Nephron (organoid): ENCODE results near the gene DTD1.

ENCODE experiments used
- H3K27ac Mint-ChIP-seq, 3 experiments: 2 replicates each; pipeline ENCODE4 v1.8.0; 2020; ENCODE audit warnings: mixed read lengths in 3 of 3, mild to moderate bottlenecking in 2 of 3, moderate library complexity in 1 of 3
- H3K27me3 Mint-ChIP-seq: 2 replicates; pipeline ENCODE4 v1.8.0; 2021; ENCODE audit warnings: low read depth, mild to moderate bottlenecking, moderate library complexity, mixed read lengths
- H3K36me3 Mint-ChIP-seq: 2 replicates; pipeline ENCODE4 v1.8.0; 2020; ENCODE audit warnings: low read depth, mixed read lengths
- H3K4me1 Mint-ChIP-seq: 2 replicates; pipeline ENCODE4 v1.8.0; 2020; ENCODE audit warnings: mixed read lengths
- H3K4me3 Mint-ChIP-seq, 3 experiments: 2 replicates each; pipeline ENCODE4 v1.8.0; 2020; ENCODE audit warnings: mild to moderate bottlenecking in 3 of 3, mixed read lengths in 3 of 3, moderate library complexity in 2 of 3
- H3K9me3 Mint-ChIP-seq: 2 replicates; pipeline ENCODE4 v1.8.0; 2020; ENCODE audit warnings: mixed read lengths
- CTCF ChIP-seq, 3 experiments: fragments of 200-600 bp; sonication (generic); IDR thresholded peaks; one replicate each; pipeline ENCODE4 v1.5.0; 2021; ENCODE audit warnings: antibody characterized with exemption in 3 of 3; ENCODE audit not compliant: unreplicated experiment in 3 of 3

DTD1 gene

GRCh38 chr20:18702736-18703135 lies 114.9 kb downstream of the DTD1 start:
- no peaks in the 10 kb centered on the region for H3K9me3 Mint-ChIP-seq
- no peaks in the 10 kb centered on the region for H3K27me3 Mint-ChIP-seq
- no peak overlapping the region for H3K4me3 Mint-ChIP-seq
- TF ChIP-seq CTCF (IDR thresholded peaks at IDR 0.05; ENCODE audit: unreplicated experiment in 3 of 3): no peak
- H3K36me3 Mint-ChIP-seq: no peaks in the 10 kb centered on the region
- peaks cover 27% of the 10 kb centered on the region for H3K4me1 Mint-ChIP-seq
- H3K27ac Mint-ChIP-seq: peak overlapping the region in 2 of 3 experiments; percentile 12 to 60

GRCh38 chr20:18705490-18705889 lies 117.6 kb downstream of the DTD1 start:
- no peak overlapping the region for H3K4me3 Mint-ChIP-seq
- no peak for TF ChIP-seq CTCF (IDR thresholded peaks at IDR 0.05; ENCODE audit: unreplicated experiment in 3 of 3)
- no peaks in the 10 kb centered on the region for H3K36me3 Mint-ChIP-seq
- H3K27me3 Mint-ChIP-seq: no peaks in the 10 kb centered on the region
- H3K27ac Mint-ChIP-seq: no peak overlapping the region
- peaks cover 27% of the 10 kb centered on the region for H3K4me1 Mint-ChIP-seq
- no peaks in the 10 kb centered on the region for H3K9me3 Mint-ChIP-seq

GRCh38 chr20:18705910-18706309 lies 118.1 kb downstream of the DTD1 start:
- Mint-ChIP-seq H3K27ac (no peak overlapping the region), H3K4me1 (peaks cover 27% of the 10 kb centered on the region), H3K4me3 (no peak overlapping the region), H3K36me3 (no peaks in the 10 kb centered on the region), H3K27me3 (no peaks in the 10 kb centered on the region), H3K9me3 (no peaks in the 10 kb centered on the region)
- no peak for TF ChIP-seq CTCF (IDR thresholded peaks at IDR 0.05; ENCODE audit: unreplicated experiment in 3 of 3)

- TF ChIP-seq CTCF (IDR thresholded peaks at IDR 0.05; ENCODE audit: unreplicated experiment in 3 of 3): no peak
- H3K36me3 Mint-ChIP-seq: no peaks in the 10 kb centered on the region
- H3K4me1 Mint-ChIP-seq: peaks cover 5% of the 10 kb centered on the region
- peak overlapping the region in 1 of 3 experiments; percentile 51 for H3K27ac Mint-ChIP-seq
- no peak overlapping the region for H3K4me3 Mint-ChIP-seq
- H3K9me3 Mint-ChIP-seq: no peaks in the 10 kb centered on the region
- no peaks in the 10 kb centered on the region for H3K27me3 Mint-ChIP-seq
Measured at GRCh38 chr20:18712131-18712530, 124.3 kb downstream of the DTD1 start.

GRCh38 chr20:18712882-18713281 lies 125.0 kb downstream of the DTD1 start:
- Mint-ChIP-seq H3K4me3 (no peak overlapping the region), H3K9me3 (no peaks in the 10 kb centered on the region), H3K36me3 (no peaks in the 10 kb centered on the region), H3K27ac (peak overlapping the region in 1 of 3 experiments; percentile 15), H3K4me1 (peaks cover 5% of the 10 kb centered on the region), H3K27me3 (no peaks in the 10 kb centered on the region)
- TF ChIP-seq CTCF (IDR thresholded peaks at IDR 0.05; ENCODE audit: unreplicated experiment in 3 of 3): no peak

GRCh38 chr20:18715564-18715963 lies 127.7 kb downstream of the DTD1 start:
- Mint-ChIP-seq H3K27me3 (no peaks in the 10 kb centered on the region), H3K9me3 (no peaks in the 10 kb centered on the region), H3K4me3 (no peak overlapping the region), H3K4me1 (peaks cover 9% of the 10 kb centered on the region), H3K27ac (no peak overlapping the region), H3K36me3 (no peaks in the 10 kb centered on the region)
- TF ChIP-seq CTCF (IDR thresholded peaks at IDR 0.05; ENCODE audit: unreplicated experiment in 3 of 3): no peak
